NCI-H524 (cell line): ENCODE measurements around the gene TEDC1.

Experiments
- DNase-seq, 2 experiments: peaks; one replicate each; lab custom pipeline; 2025; lab: John Stamatoyannopoulos, UW

The TEDC1 gene

DNA sequence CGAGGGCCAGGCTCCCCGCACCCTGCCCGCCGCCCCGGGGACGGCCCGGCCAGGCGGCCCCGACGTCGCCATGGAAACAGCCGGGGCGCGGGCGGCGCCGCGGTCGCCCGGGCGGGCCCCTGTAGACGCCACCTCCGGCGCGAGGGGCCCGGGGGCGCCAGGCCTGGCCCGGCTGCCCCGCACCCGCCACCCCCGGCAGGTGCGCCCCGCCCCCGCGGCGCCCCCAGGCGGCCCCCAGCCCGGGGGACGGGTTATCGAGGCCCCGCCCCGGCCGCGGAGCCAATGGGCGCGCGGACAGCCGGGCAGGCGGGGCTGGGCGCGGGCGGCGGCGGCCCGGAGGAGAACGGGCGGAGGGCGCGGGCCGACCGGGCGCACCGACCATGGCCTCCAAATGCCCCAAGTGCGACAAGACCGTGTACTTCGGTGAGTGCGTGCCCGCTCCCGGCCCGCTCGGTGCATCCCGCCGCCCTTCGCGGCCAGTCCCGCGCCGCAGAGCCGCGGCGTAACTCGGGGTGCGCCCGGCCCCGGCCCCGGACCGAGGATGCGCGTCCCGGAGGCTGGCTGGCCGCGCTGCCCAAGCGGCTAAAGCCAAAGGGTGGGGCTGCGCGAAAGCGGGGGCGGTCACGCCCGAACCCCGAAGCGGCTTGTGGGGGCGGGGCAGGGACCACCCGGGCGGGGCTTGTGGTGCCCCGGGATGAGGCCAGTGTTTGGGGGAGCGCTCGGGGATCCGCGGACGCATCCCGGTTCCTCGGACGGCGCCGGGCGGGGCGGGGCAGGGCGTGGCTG lies 16.4 kb upstream of the TEDC1 start, which contains the start of gene CRIP2:
CRIP2 (plus strand) TSS at position 339 of the 786 bp plus-strand sequence; CDS start at position 381, 42 bp downstream.
- peak; percentile 32 to 67 for DNase-seq

DNA sequence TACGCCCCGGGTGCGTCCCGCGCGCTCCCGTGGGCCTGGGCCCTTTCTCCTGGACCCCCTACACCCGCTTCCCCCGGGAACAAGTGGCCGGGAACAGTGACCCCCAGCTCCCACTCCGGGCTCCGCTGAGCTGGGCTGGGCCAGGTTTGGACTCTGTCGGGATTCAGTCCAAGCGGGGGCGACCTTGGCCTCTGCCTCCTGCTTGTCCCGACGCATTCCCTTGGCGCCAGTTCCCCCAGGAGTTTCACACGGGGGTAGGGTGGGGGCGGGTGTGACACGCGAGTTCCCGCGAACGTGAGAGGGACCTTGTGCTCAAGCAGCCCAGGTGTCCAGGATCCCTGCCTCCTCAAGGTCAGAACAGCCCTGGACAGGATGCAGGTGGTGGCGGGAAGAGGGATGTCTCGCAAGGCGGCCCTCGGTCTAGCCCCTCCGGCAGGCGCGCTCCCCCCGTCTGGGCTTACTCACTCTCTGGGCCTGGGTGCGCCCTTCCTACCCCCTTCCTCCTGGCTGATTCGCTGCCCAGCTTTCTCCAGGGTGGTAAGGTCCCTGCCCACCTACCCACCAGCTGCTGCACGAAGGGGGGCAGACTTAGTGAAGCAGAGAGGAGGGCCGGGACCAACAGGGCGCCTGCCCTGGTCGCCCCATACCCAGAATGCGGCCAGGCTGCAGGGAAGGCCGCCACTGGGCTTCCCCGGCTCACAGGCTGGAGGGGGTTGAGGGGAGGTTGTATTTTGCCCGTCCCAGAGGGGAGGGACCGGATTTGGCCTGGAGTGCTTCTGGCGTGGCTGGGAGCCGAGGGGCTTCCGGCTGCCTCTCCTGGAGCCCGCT lies 15.6 kb upstream of the TEDC1 start:
- no peak for DNase-seq

DNA sequence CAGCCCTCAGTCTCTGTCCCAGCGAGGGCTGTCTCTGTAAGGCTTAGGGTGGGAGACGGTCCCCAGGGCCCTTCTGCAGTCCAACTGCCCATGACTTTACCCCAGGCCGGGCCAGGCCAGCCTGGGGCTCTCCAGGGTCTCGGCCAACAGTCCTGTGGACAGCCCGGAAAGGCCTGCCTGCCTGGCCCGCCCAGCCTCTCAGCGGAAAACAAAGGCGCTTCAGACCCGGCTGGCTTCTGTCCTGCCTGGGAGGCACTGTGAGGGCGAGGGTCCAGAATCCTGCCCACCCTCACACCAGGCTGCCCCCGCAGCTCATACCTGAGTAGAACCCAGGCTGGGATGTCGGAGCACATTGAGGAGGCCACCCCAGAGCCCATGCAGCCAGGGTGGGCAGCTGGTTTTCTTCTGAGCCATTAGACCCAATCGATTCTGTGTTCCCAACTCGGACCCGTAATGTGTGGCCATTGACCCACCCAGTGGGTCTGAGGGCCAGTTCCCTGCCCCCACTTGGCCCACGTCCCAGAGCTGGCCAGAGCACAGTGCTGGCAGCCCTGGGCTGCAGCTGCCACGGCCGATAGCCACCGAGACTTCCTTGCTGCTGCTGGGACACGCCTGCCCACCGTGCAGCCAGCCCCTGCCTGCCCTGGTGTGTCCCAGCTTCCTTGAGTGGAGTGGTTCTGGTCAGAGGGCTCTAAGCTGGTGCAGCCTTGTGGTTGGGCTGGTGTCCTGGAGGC lies 14.8 kb upstream of the TEDC1 start:
- no peak for DNase-seq

DNA sequence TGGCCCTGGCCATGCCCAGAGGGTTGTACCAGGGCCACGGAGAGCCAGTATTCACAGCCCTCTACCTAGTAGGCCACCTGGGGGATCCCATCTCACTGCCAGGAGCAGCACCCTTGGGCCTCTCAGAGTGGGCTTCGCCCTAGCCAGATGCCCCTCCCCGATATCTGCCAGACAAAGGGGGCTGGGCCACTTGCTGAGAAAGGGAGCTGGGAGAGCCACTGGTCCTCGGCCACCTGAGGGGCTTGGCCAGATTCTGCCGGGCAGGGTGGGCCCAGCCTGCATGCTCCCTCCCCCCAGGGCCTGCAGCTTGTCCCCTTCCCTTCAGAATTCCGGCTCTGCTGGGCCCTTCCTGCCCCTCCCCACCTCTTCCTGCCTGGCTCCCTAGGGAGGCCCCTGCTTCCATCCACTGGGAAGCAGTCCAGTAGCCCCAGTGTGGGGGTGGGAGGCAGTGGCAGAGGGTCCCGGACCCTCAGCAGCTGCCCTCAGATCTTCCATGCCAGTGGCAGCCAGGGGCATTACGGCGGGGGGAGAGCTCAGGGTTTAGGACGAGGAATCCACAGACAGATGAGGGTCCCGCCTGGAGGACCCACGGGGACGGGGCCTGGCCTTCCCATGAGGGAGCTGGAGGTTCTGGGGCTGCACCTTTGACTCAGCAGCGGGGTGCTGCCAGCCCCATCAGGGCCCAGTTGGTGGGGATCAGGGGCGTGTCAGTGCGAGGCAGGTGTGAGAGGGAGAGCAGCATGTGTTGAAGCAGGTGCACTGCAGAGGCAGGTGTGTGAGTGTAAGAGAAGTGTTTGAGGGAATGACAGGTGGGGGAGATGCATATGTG lies 14.0 kb upstream of the TEDC1 start:
- DNase-seq: no peak

- no peak for DNase-seq
These were observed 13.2 kb upstream of the TEDC1 start for GRCh38 chr14:105477660-105478397.

- no peak for DNase-seq
These were observed 12.4 kb upstream of the TEDC1 start for GRCh38 chr14:105478398-105479251.

GRCh38 chr14:105479431-105480158 lies 11.5 kb upstream of the TEDC1 start:
- DNase-seq: no peak

GRCh38 chr14:105480199-105480746 lies 10.8 kb upstream of the TEDC1 start:
- DNase-seq: no peak

GRCh38 chr14:105480807-105481801 lies 9.9 kb upstream of the TEDC1 start:
- DNase-seq: peak; percentile 85 to 91

- peak; percentile 91 to 94 for DNase-seq
These were observed 9.1 kb upstream of the TEDC1 start for GRCh38 chr14:105481886-105482457.

DNA sequence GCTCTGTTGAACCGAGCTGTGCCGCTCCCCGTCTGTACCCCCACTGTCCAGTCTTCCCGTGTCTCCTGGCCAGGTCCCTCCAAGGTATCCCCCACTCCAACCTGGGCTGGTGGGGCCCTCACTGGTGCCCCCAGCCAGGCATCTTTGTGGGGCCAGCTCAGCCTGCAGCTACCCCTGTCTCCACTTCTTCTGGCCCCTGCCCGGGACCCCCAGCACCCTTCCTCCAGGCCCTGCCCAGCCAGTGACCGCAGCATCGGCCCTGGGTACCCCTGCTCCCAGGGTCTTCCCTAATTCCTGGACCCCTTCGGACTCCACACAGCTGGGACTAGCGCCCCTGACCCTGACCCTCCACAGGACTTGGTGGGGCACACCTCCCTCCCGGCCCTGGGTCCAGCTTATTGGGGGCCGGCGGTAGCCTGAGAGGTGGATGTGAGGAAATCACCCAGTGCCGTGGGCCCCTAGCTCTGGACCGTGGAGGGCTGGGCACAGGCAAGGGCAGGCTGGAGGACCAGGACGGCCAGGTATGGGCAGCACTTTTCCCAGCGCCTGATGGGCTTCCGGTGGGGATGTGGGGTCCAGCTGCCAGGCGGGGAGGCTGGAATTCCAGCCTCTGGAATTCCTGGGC lies 8.4 kb upstream of the TEDC1 start:
- no peak for DNase-seq

GRCh38 chr14:105483300-105484068 lies 7.6 kb upstream of the TEDC1 start:
- no peak for DNase-seq

GRCh38 chr14:105484069-105484996 lies 6.7 kb upstream of the TEDC1 start:
- DNase-seq: no peak

DNA sequence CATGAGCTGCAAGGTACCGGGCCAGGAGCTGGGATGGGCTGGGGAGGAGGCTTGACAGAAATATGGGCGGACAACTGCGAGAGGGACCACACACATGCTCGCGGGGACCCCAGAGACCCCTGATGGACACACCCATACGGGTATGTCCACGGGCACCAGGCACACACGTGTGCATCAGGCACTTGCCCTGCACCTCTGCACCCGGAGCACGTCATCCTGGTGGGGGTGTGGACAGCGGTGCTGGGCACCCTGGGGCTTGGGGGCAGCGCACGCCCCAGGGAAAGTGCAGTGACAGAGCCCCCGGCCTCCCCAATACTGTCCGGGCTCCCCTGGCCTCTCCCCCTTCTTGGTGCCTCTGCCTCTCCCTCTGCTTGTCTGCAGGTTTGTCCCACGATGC lies 6.1 kb upstream of the TEDC1 start:
- DNase-seq: no peak

GRCh38 chr14:105485739-105486162 lies 5.3 kb upstream of the TEDC1 start:
- DNase-seq: peak; percentile 56 to 84
